Prostate gland (tissue), 2 donors: ENCODE measurements around the gene BNC2.

Experiments
- POLR2A ChIP-seq: fragments of 450-650 bp; IDR thresholded peaks from one replicate; pipeline ENCODE4 v1.6.1; 2016; ENCODE audit warnings: antibody characterized with exemption, mild to moderate bottlenecking
- POLR2AphosphoS5 ChIP-seq: sonication (generic); formaldehyde crosslinking; IDR thresholded peaks from one replicate; pipeline ENCODE4 v1.6.1; 2017; ENCODE audit warnings: antibody characterized with exemption
- TF ChIP-seq, protein P1 (sequence below), 4 experiments: fragments of 200-600 bp in 2 of 4; fragments of 450-650 bp in 2 of 4; sonication (generic) in 2 of 4; IDR thresholded peaks; 1 replicate in 3 of 4; 2 replicates in 1 of 4; pipeline ENCODE4 v1.5.1; 2016 to 2019; ENCODE audit warnings: antibody characterized with exemption in 4 of 4, mild to moderate bottlenecking in 2 of 4, moderate library complexity in 2 of 4

DNA sequence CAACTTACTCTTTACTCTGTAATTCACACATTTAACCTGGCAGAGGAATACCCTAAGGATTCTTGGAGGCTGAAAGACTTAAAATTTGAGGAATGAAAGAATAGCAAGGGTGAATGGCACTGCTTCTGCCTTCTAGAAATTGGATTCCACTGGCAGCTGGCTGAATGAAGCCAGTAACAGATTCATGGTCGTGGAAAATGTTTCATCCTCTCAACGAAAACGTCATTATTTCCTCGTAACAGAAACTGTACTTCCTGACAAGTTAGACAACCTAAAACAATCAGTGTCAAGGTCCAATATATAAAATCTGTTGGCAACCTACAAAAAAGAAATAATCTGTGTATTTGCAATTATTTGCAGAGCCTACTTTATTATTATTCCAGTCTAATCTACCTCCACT lies 39.7 kb downstream of the BNC2 start:
- TF ChIP-seq POLR2AphosphoS5: no peak
- TF ChIP-seq POLR2A: no peak
- TF ChIP-seq, protein P1, sequence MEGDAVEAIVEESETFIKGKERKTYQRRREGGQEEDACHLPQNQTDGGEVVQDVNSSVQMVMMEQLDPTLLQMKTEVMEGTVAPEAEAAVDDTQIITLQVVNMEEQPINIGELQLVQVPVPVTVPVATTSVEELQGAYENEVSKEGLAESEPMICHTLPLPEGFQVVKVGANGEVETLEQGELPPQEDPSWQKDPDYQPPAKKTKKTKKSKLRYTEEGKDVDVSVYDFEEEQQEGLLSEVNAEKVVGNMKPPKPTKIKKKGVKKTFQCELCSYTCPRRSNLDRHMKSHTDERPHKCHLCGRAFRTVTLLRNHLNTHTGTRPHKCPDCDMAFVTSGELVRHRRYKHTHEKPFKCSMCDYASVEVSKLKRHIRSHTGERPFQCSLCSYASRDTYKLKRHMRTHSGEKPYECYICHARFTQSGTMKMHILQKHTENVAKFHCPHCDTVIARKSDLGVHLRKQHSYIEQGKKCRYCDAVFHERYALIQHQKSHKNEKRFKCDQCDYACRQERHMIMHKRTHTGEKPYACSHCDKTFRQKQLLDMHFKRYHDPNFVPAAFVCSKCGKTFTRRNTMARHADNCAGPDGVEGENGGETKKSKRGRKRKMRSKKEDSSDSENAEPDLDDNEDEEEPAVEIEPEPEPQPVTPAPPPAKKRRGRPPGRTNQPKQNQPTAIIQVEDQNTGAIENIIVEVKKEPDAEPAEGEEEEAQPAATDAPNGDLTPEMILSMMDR (IDR thresholded peaks at IDR 0.05): no peak
